Prostate gland (tissue), 2 donors: ENCODE results near the gene ACLY.

Experiments used
- POLR2A ChIP-seq: fragments of 450-650 bp; IDR thresholded peaks from one replicate; pipeline ENCODE4 v1.6.1; 2016; ENCODE audit warnings: antibody characterized with exemption, mild to moderate bottlenecking
- TF ChIP-seq, protein P1 (sequence below), 4 experiments: fragments of 200-600 bp in 2 of 4; fragments of 450-650 bp in 2 of 4; sonication (generic) in 2 of 4; IDR thresholded peaks; 1 replicate in 3 of 4; 2 replicates in 1 of 4; pipeline ENCODE4 v1.5.1; 2016 to 2019; ENCODE audit warnings: antibody characterized with exemption in 4 of 4, mild to moderate bottlenecking in 2 of 4, moderate library complexity in 2 of 4

DNA sequence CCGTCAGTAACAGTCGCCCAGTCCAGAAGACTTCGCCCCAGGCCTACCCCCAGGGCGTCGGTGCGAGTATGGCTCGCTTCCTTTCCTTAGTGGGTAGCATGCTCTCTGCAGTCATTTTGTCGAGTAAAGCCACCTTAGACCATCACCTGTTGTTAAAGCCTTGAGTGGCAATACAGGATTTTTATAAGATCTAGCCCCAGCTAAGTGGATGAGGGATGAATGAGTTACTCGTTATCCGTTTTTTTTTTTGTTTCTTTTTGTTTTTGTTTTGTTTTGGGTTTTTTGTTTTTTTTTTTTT, 53.2 kb downstream of the ACLY start:
- TF ChIP-seq, protein P1, sequence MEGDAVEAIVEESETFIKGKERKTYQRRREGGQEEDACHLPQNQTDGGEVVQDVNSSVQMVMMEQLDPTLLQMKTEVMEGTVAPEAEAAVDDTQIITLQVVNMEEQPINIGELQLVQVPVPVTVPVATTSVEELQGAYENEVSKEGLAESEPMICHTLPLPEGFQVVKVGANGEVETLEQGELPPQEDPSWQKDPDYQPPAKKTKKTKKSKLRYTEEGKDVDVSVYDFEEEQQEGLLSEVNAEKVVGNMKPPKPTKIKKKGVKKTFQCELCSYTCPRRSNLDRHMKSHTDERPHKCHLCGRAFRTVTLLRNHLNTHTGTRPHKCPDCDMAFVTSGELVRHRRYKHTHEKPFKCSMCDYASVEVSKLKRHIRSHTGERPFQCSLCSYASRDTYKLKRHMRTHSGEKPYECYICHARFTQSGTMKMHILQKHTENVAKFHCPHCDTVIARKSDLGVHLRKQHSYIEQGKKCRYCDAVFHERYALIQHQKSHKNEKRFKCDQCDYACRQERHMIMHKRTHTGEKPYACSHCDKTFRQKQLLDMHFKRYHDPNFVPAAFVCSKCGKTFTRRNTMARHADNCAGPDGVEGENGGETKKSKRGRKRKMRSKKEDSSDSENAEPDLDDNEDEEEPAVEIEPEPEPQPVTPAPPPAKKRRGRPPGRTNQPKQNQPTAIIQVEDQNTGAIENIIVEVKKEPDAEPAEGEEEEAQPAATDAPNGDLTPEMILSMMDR (IDR thresholded peaks at IDR 0.05): no peak
- no peak for TF ChIP-seq POLR2A
